Naive B cell (primary cell): ENCODE results near the gene ALDH5A1. TPM values are rescaled to one million over a fixed set of nuclear protein-coding genes. Genes with fewer than 3 reads are reported as not detected.
"Not testable (repeated sequence)": the region's sequence is repeated elsewhere in the genome, so short reads cannot be mapped to it uniquely, and the experiment has no call there.

ENCODE experiments used
- ATAC-seq, 2 donors: fragments of 150-1000 bp; cut with Tn5 transposase; 2 replicates each; pipeline ENCODE4 v1.10.0; 2021; ENCODE audit warnings: low read depth in 2 of 2, mild to moderate bottlenecking in 2 of 2, moderate library complexity in 2 of 2
- DNase-seq: peaks from one replicate; pipeline ENCODE4 v3.0.0; 2022
- H3K27ac Mint-ChIP-seq, 6 donors: one replicate each; pipeline ENCODE4 v1.8.0; 2020 to 2022; ENCODE audit warnings: mild to moderate bottlenecking in 6 of 6, mixed read lengths in 6 of 6, moderate library complexity in 5 of 6, inconsistent platforms in 2 of 6
- H3K27me3 Mint-ChIP-seq, 3 donors: one replicate each; pipeline ENCODE4 v1.8.0; 2021 to 2022; ENCODE audit warnings: mixed read lengths in 3 of 3, mild to moderate bottlenecking in 1 of 3
- H3K36me3 Mint-ChIP-seq, 2 donors: one replicate each; pipeline ENCODE4 v1.8.0; 2020 to 2022; ENCODE audit warnings: mixed read lengths in 2 of 2, inconsistent platforms in 1 of 2, mild to moderate bottlenecking in 1 of 2
- H3K4me1 Mint-ChIP-seq, 3 donors: one replicate each; pipeline ENCODE4 v1.8.0; 2020 to 2022; ENCODE audit warnings: mixed read lengths in 3 of 3, inconsistent platforms in 1 of 3, mild to moderate bottlenecking in 1 of 3, moderate library complexity in 1 of 3
- H3K4me3 Mint-ChIP-seq, 8 donors: one replicate each; pipeline ENCODE4 v1.8.0; 2020 to 2022; ENCODE audit warnings: mild to moderate bottlenecking in 8 of 8, mixed read lengths in 8 of 8, moderate library complexity in 8 of 8, inconsistent platforms in 2 of 8
- H3K9me3 Mint-ChIP-seq, 7 donors: one replicate each; pipeline ENCODE4 v1.8.0; 2020 to 2022; ENCODE audit warnings: mixed read lengths in 7 of 7, mild to moderate bottlenecking in 5 of 7, inconsistent platforms in 2 of 7, moderate library complexity in 1 of 7
- polyA plus RNA-seq, 6 donors: library from polyadenylated mRNA; unstranded; fragments of 300-500 nt; fragmentation: Illumina TruSeq; gene quantifications; one replicate each; pipeline ENCODE4 v1.2.3, GENCODE V29; 2021; ENCODE audit warnings: low read depth in 6 of 6

Gene ALDH5A1
- polyA plus RNA-seq, 6 donors from 2014 or later = 12.1 to 21.8 (median 17.8) TPM

- DNase-seq (no peak), ATAC-seq (no peak)
These were observed 586 bp upstream of the ALDH5A1 start for GRCh38 chr6:24493945-24494820.

GRCh38 chr6:24497254-24497970 is 2.6 kb downstream of the ALDH5A1 start:
- Mint-ChIP-seq H3K4me3 (peak overlapping the region in 4 of 8 donors; percentile 2 to 50 (median 28)), H3K27ac (peak overlapping the region in 3 of 6 donors; percentile 3 to 43 (median 18)), H3K4me1 (peaks cover 18 to 34% (median 30%) of the 10 kb centered on the region in 3 donors), H3K9me3 (peaks cover 0 to 8% (median 4%) of the 10 kb centered on the region in 7 donors), H3K27me3 (no peaks in the 10 kb centered on the region), H3K36me3 (peaks cover 13 to 14% of the 10 kb centered on the region in 2 donors)
- ATAC-seq = no peak
- no peak for DNase-seq

More at GRCh38 chr6:24493945-24494820, 586 bp upstream of the ALDH5A1 start:
- Mint-ChIP-seq H3K4me1 (peaks cover 22 to 30% (median 30%) of the 10 kb centered on the region in 3 donors), H3K4me3 (peak overlapping the region; percentile 84 to 94 (median 91)), H3K27ac (peak overlapping the region in 5 of 6 donors; percentile 50 to 92 (median 72)), H3K27me3 (no peaks in the 10 kb centered on the region), H3K9me3 (peaks cover 0 to 8% (median 4%) of the 10 kb centered on the region in 7 donors), H3K36me3 (peaks cover 9 to 13% of the 10 kb centered on the region in 2 donors)

- Mint-ChIP-seq H3K27me3 (no peaks in the 10 kb centered on the region), H3K4me3 (no peak overlapping the region), H3K9me3 (peaks cover 0 to 8% (median 4%) of the 10 kb centered on the region in 7 donors), H3K27ac (no peak overlapping the region), H3K36me3 (peaks cover 26 to 28% of the 10 kb centered on the region in 2 donors), H3K4me1 (peaks cover 8 to 20% (median 18%) of the 10 kb centered on the region in 3 donors)
- ATAC-seq (no peak), DNase-seq (no peak)
These were observed 5.9 kb downstream of the ALDH5A1 start for GRCh38 chr6:24500683-24501082.

- DNase-seq (no peak), ATAC-seq (no peak)
- Mint-ChIP-seq H3K9me3 (peaks cover 0 to 8% (median 3%) of the 10 kb centered on the region in 7 donors), H3K4me1 (peaks cover 3 to 13% (median 11%) of the 10 kb centered on the region in 3 donors), H3K27ac (peak overlapping the region in 1 of 6 donors; percentile 67), H3K36me3 (peaks cover 29 to 32% of the 10 kb centered on the region in 2 donors), H3K4me3 (no peak overlapping the region), H3K27me3 (no peaks in the 10 kb centered on the region)
These were observed 6.6 kb downstream of the ALDH5A1 start for GRCh38 chr6:24501374-24501773.

GRCh38 chr6:24501914-24502313 is 7.1 kb downstream of the ALDH5A1 start:
- Mint-ChIP-seq H3K27ac (no peak overlapping the region), H3K9me3 (peaks cover 0 to 5% (median 2%) of the 10 kb centered on the region in 7 donors), H3K36me3 (peaks cover 27 to 30% of the 10 kb centered on the region in 2 donors), H3K27me3 (no peaks in the 10 kb centered on the region), H3K4me3 (no peak overlapping the region), H3K4me1 (peaks cover 3 to 13% (median 10%) of the 10 kb centered on the region in 3 donors)
- DNase-seq (no peak), ATAC-seq (no peak)

- H3K36me3 Mint-ChIP-seq = peaks cover 42 to 43% of the 10 kb centered on the region in 2 donors
- no peak overlapping the region for H3K27ac Mint-ChIP-seq
- H3K27me3 Mint-ChIP-seq = no peaks in the 10 kb centered on the region
- no peak overlapping the region for H3K4me3 Mint-ChIP-seq
- peaks cover 0 to 14% (median 6%) of the 10 kb centered on the region in 3 donors for H3K4me1 Mint-ChIP-seq
- ATAC-seq (no peak), DNase-seq (no peak)
- H3K9me3 Mint-ChIP-seq = peaks cover 0 to 4% (median 0%) of the 10 kb centered on the region in 7 donors
These were observed 9.5 kb downstream of the ALDH5A1 start for GRCh38 chr6:24504287-24504648.

GRCh38 chr6:24504649-24505586 is 10.1 kb downstream of the ALDH5A1 start:
- Mint-ChIP-seq H3K27ac (peak overlapping the region in 1 of 6 donors; percentile 53), H3K4me3 (no peak overlapping the region), H3K36me3 (peaks cover 48 to 49% of the 10 kb centered on the region in 2 donors), H3K9me3 (peaks cover 0 to 4% (median 0%) of the 10 kb centered on the region in 7 donors), H3K27me3 (no peaks in the 10 kb centered on the region), H3K4me1 (peaks cover 0 to 18% (median 5%) of the 10 kb centered on the region in 3 donors)
- ATAC-seq = no peak
- no peak for DNase-seq

GRCh38 chr6:24506814-24507520 is 12.2 kb downstream of the ALDH5A1 start:
- no peak for ATAC-seq
- Mint-ChIP-seq H3K4me1 (peaks cover 0 to 18% (median 2%) of the 10 kb centered on the region in 3 donors), H3K27ac (peak overlapping the region in 1 of 6 donors; percentile 54), H3K9me3 (peaks cover 0 to 4% (median 0%) of the 10 kb centered on the region in 7 donors), H3K27me3 (no peaks in the 10 kb centered on the region), H3K4me3 (no peak overlapping the region), H3K36me3 (peaks cover 52 to 55% of the 10 kb centered on the region in 2 donors)
- no peak for DNase-seq

- peaks cover 8 to 12% (median 10%) of the 10 kb centered on the region in 3 donors for H3K4me1 Mint-ChIP-seq
- ATAC-seq, H3K9me3 Mint-ChIP-seq, H3K4me3 Mint-ChIP-seq, DNase-seq, H3K27ac Mint-ChIP-seq, H3K27me3 Mint-ChIP-seq: not testable (repeated sequence)
- H3K36me3 Mint-ChIP-seq = peaks cover 43 to 48% of the 10 kb centered on the region in 2 donors
These were observed 17.2 kb downstream of the ALDH5A1 start for GRCh38 chr6:24511976-24512375.

- no peak overlapping the region for H3K4me3 Mint-ChIP-seq
- H3K36me3 Mint-ChIP-seq = peaks cover 32 to 34% of the 10 kb centered on the region in 2 donors
- H3K27ac Mint-ChIP-seq = peak overlapping the region in 3 of 6 donors; percentile 8 to 34 (median 27)
- H3K9me3 Mint-ChIP-seq = peaks cover 0 to 3% (median 0%) of the 10 kb centered on the region in 7 donors
- ATAC-seq (no peak), DNase-seq (no peak)
- H3K4me1 Mint-ChIP-seq = peaks cover 22 to 26% (median 25%) of the 10 kb centered on the region in 3 donors
- H3K27me3 Mint-ChIP-seq = no peaks in the 10 kb centered on the region
These were observed 18.8 kb downstream of the ALDH5A1 start for GRCh38 chr6:24513602-24514001.

- Mint-ChIP-seq H3K4me1 (peaks cover 33 to 56% (median 35%) of the 10 kb centered on the region in 3 donors), H3K9me3 (no peaks in the 10 kb centered on the region), H3K27me3 (no peaks in the 10 kb centered on the region), H3K4me3 (peak overlapping the region; percentile 48 to 89 (median 77)), H3K36me3 (peaks cover 7 to 9% of the 10 kb centered on the region in 2 donors), H3K27ac (peak overlapping the region; percentile 91 to 99 (median 97))
- DNase-seq (peak; percentile 29), ATAC-seq (peak; percentile 60 to 75)
These were observed 23.1 kb downstream of the ALDH5A1 start for GRCh38 chr6:24517659-24518543.
